ENCODE measurements around the gene CYP24A1. TPM values are rescaled to one million over a fixed set of nuclear protein-coding genes. Genes with fewer than 3 reads are reported as not detected.

Gene CYP24A1
- total RNA-seq, 4 donors from 2014 or later, result 0.10 to 0.71 (median 0.69) TPM; not detected in 1

GRCh38 chr20:54110457-54110856, 63.3 kb downstream of the CYP24A1 start:
- WGBS, 2 donors, result 45 to 51% methylated on average over 3 of the region's 3 CpGs
- DNase-seq (ENCODE audit: low spot score in 2 of 2), result no peak
- no peak overlapping the region for H3K4me3 ChIP-seq (ENCODE audit: low read depth, poor library complexity, severe bottlenecking)
- TF ChIP-seq CTCF (IDR thresholded peaks at IDR 0.05) (no peak), POLR2A (IDR thresholded peaks at IDR 0.05) (no peak)
- intact Hi-C loops (cut with DNase I; ENCODE audit: low total_unique reads), result no loop called here

DNA sequence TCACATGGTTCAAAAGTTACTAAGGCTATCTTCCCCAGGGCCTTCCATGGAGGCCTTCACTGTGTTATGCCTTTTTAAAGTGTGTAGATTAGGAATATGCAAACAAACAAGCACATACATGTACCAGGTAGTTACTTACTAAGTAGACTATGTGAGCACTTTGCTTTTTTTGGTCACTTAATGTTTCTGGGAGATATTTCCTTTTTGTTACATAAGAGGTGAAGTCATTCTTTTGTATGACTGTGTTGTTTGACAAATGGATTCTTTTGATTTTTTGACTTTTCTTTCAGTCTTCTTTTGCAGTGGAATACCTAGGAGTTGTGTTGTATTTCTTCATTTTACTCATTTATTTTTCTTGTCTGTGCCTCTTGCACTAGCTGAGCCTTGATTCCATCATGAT, 63.7 kb downstream of the CYP24A1 start:
- no peak for TF ChIP-seq POLR2A (IDR thresholded peaks at IDR 0.05)
- no peak for TF ChIP-seq CTCF (IDR thresholded peaks at IDR 0.05)

GRCh38 chr20:54108817-54109216, 65.0 kb downstream of the CYP24A1 start:
- intact Hi-C loops (cut with DNase I; ENCODE audit: low total_unique reads), result no loop called here
- no peak for TF ChIP-seq CTCF (IDR thresholded peaks at IDR 0.05)
- no peak for TF ChIP-seq POLR2A (IDR thresholded peaks at IDR 0.05)
- DNase-seq (ENCODE audit: low spot score in 2 of 2), result no peak
- WGBS, 2 donors, result 80 to 92% methylated on average over 1 of the region's 1 CpG
- no peak overlapping the region for H3K4me3 ChIP-seq (ENCODE audit: low read depth, poor library complexity, severe bottlenecking)

More for the DNA sequence above, 63.7 kb downstream of the CYP24A1 start:
- no peak for DNase-seq (ENCODE audit: low spot score in 2 of 2)
- no peak overlapping the region for H3K4me3 ChIP-seq (ENCODE audit: low read depth, poor library complexity, severe bottlenecking)
- intact Hi-C loops (cut with DNase I; ENCODE audit: low total_unique reads), result no loop called here

GRCh38 chr20:54108326-54108642, 65.5 kb downstream of the CYP24A1 start:
- DNase-seq (ENCODE audit: low spot score in 2 of 2), result no peak
- TF ChIP-seq POLR2A (IDR thresholded peaks at IDR 0.05) (no peak), CTCF (IDR thresholded peaks at IDR 0.05) (no peak)
- intact Hi-C loops (cut with DNase I; ENCODE audit: low total_unique reads), result no loop called here
- no peak overlapping the region for H3K4me3 ChIP-seq (ENCODE audit: low read depth, poor library complexity, severe bottlenecking)

GRCh38 chr20:54107600-54108325, 66.0 kb downstream of the CYP24A1 start:
- intact Hi-C loops (cut with DNase I; ENCODE audit: low total_unique reads), result no loop called here

More at GRCh38 chr20:54107600-54108325, 66.0 kb downstream of the CYP24A1 start:
- DNase-seq (ENCODE audit: low spot score in 2 of 2), result no peak
- 65 to 76% methylated on average over 7 of the region's 7 CpGs for WGBS, 2 donors
- no peak overlapping the region for H3K4me3 ChIP-seq (ENCODE audit: low read depth, poor library complexity, severe bottlenecking)
- TF ChIP-seq POLR2A (IDR thresholded peaks at IDR 0.05) (no peak), CTCF (IDR thresholded peaks at IDR 0.05) (peak in 1 of 3 donors; percentile 7)
